OCI-LY7 (cell line): ENCODE measurements around the gene LCN2. TPM values are rescaled to one million over a fixed set of nuclear protein-coding genes. Genes with fewer than 3 reads are reported as not detected.

Experiments
- BruUV-seq: library from RNA; stranded (reverse); fragments of 400-500 nt; replicated peaks from 2 replicates; lab custom pipeline; 2021; lab: Mats Ljungman, UMichigan
- CTCF ChIA-PET: fragments of 300-600 bp; sonication (Branson Sonifier 250); formaldehyde crosslinking; loops from one replicate; lab custom pipeline; 2022; ENCODE audit warnings: antibody characterized with exemption; ENCODE audit not compliant: unreplicated experiment; lab: Charles Lee
- POLR2A ChIA-PET: fragments of 300-600 bp; sonication (Branson Sonifier 250); formaldehyde crosslinking; loops from one replicate; lab custom pipeline; 2022; ENCODE audit warnings: antibody characterized with exemption; lab: Charles Lee
- DNase-seq: peaks from one replicate; pipeline ENCODE4 v3.0.0-alpha.2; 2015; ENCODE audit warnings: low spot score
- H2AFZ ChIP-seq: fragments of 200-600 bp; sonication (generic), shearing (Covaris generic); 2 replicates; pipeline ENCODE4 v1.6.1; 2014; ENCODE audit warnings: mild to moderate bottlenecking, antibody characterized with exemption, low read length, moderate library complexity
- H3K27ac ChIP-seq: fragments of 200-600 bp; sonication (generic); 2 replicates; pipeline ENCODE4 v1.5.1; 2014; ENCODE audit warnings: mixed run types, low read depth, mild to moderate bottlenecking, moderate library complexity, low read length, inconsistent platforms; ENCODE audit not compliant: poor library complexity, severe bottlenecking
- H3K36me3 ChIP-seq: fragments of 200-600 bp; sonication (generic); 2 replicates; pipeline ENCODE4 v1.6.1; 2014; ENCODE audit warnings: mild to moderate bottlenecking, antibody characterized with exemption, low read length, moderate library complexity, mixed read lengths; ENCODE audit not compliant: insufficient read depth
- H3K4me1 ChIP-seq: fragments of 200-600 bp; sonication (generic); 2 replicates; pipeline ENCODE4 v1.5.1; 2014; ENCODE audit warnings: mild to moderate bottlenecking, low read length; ENCODE audit not compliant: insufficient read depth, poor library complexity, severe bottlenecking
- H3K4me2 ChIP-seq: fragments of 200-600 bp; sonication (generic); 2 replicates; pipeline ENCODE4 v1.6.1; 2014; ENCODE audit warnings: mild to moderate bottlenecking, low read length
- H3K4me3 ChIP-seq: fragments of 200-600 bp; sonication (generic); 2 replicates; pipeline ENCODE4 v1.5.1; 2014; ENCODE audit warnings: mild to moderate bottlenecking, low read depth, low read length; ENCODE audit not compliant: poor library complexity, severe bottlenecking
- H3K79me2 ChIP-seq: fragments of 200-600 bp; sonication (generic); 2 replicates; pipeline ENCODE4 v1.6.1; 2016; ENCODE audit warnings: low read depth, mild to moderate bottlenecking, low read length, moderate library complexity, mixed read lengths; ENCODE audit not compliant: insufficient read depth
- H3K9me2 ChIP-seq: fragments of 200-600 bp; sonication (generic); 2 replicates; pipeline ENCODE4 v1.6.1; 2016; ENCODE audit warnings: mild to moderate bottlenecking, low read length, mixed read lengths; ENCODE audit not compliant: insufficient read depth
- H3K9me3 ChIP-seq: fragments of 200-600 bp; sonication (generic); 2 replicates; pipeline ENCODE4 v1.6.1; 2014; ENCODE audit warnings: mild to moderate bottlenecking, mixed run types, low read length, mixed read lengths
- H4K20me1 ChIP-seq: fragments of 200-600 bp; sonication (generic); 2 replicates; pipeline ENCODE4 v1.6.1; 2014; ENCODE audit warnings: mild to moderate bottlenecking, antibody characterized with exemption, low read length, moderate library complexity, mixed read lengths; ENCODE audit not compliant: insufficient read depth
- EZH2phosphoT487 ChIP-seq: fragments of 200-600 bp; sonication (generic); IDR thresholded peaks from 2 replicates; pipeline ENCODE4 v1.6.1; 2018; ENCODE audit warnings: low read depth, borderline replicate concordance, mild to moderate bottlenecking, mixed run types, antibody characterized with exemption, low read length, moderate library complexity, mixed read lengths
- intact Hi-C: fragments of 100-400 bp; cut with micrococcal nuclease; formaldehyde crosslinking; loops from one replicate; pipeline ENCODE4 v1.10.0; 2022; ENCODE audit not compliant: unreplicated experiment
- total RNA-seq, 2 experiments: library from RNA; depleted of rRNA in 1 of 2; stranded (reverse); fragments of >200 nt in 1 of 2; shearing (Covaris generic) in 1 of 2; gene quantifications; 2 replicates each; pipeline ENCODE4 v1.2.3, GENCODE V29; 2014 to 2022
- TF ChIP-seq, protein P1 (sequence below): fragments of 200-600 bp; sonication (generic); conservative IDR thresholded peaks from 2 replicates; pipeline ENCODE4 v1.5.1; 2014; ENCODE audit warnings: mild to moderate bottlenecking, antibody characterized with exemption, low read length, moderate library complexity, mixed read lengths

The LCN2 gene
- total RNA-seq, 2 experiments from 2014 or later, result not detected

DNA sequence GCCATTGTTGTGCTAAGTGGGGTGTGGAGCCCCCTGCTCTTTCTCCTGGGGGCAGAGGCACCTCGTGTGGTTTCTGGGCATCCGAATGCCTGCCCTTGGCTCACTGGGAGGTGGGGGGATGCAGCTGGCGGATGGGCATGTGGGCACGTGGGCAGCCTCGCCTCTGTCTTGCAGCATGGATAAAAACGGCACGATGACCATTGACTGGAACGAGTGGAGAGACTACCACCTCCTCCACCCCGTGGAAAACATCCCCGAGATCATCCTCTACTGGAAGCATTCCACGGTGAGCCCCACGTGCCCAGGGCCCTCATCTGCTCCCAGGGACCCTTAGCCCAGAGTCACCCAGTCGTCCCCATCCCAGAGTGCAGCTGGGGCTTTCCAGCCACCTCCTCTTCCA, 47.1 kb upstream of the LCN2 start:
- H4K20me1 ChIP-seq, result no peaks in the 10 kb centered on the region; the same call in 1 of the 2 replicates

GRCh38 chr9:128102861-128103588, 46.2 kb upstream of the LCN2 start:
- Histone ChIP-seq H4K20me1 (no peaks in the 10 kb centered on the region; the same call in 1 of the 2 replicates), H3K79me2 (no peaks in the 10 kb centered on the region; the same call in 1 of the 2 replicates), H3K4me3 (no peak overlapping the region), H3K4me1 (peaks cover 6% of the 10 kb centered on the region), H3K9me2 (no peaks in the 10 kb centered on the region), H2AFZ (no peak overlapping the region), H3K9me3 (no peaks in the 10 kb centered on the region), H3K27ac (peak overlapping the region; percentile 8), H3K36me3 (peaks cover 71% of the 10 kb centered on the region), H3K4me2 (no peak overlapping the region)
- intact Hi-C loops, result no loop called here
- no peak for TF ChIP-seq EZH2phosphoT487
- TF ChIP-seq, protein P1, sequence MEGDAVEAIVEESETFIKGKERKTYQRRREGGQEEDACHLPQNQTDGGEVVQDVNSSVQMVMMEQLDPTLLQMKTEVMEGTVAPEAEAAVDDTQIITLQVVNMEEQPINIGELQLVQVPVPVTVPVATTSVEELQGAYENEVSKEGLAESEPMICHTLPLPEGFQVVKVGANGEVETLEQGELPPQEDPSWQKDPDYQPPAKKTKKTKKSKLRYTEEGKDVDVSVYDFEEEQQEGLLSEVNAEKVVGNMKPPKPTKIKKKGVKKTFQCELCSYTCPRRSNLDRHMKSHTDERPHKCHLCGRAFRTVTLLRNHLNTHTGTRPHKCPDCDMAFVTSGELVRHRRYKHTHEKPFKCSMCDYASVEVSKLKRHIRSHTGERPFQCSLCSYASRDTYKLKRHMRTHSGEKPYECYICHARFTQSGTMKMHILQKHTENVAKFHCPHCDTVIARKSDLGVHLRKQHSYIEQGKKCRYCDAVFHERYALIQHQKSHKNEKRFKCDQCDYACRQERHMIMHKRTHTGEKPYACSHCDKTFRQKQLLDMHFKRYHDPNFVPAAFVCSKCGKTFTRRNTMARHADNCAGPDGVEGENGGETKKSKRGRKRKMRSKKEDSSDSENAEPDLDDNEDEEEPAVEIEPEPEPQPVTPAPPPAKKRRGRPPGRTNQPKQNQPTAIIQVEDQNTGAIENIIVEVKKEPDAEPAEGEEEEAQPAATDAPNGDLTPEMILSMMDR, result no peak
- DNase-seq, result no peak
- no TSS peak for BruUV-seq
- ChIA-PET POLR2A (no interaction called here), CTCF (no interaction called here)

More for the DNA sequence above, 47.1 kb upstream of the LCN2 start:
- Histone ChIP-seq H3K36me3 (peaks cover 65% of the 10 kb centered on the region), H3K27ac (no peak overlapping the region), H3K4me1 (peaks cover 6% of the 10 kb centered on the region), H3K4me2 (no peak overlapping the region), H3K4me3 (no peak overlapping the region), H3K9me3 (no peaks in the 10 kb centered on the region), H3K9me2 (no peaks in the 10 kb centered on the region), H2AFZ (no peak overlapping the region), H3K79me2 (peaks cover 3% of the 10 kb centered on the region; the same call in 1 of the 2 replicates)
- CTCF ChIA-PET, result no interaction called here
- intact Hi-C loops, result no loop called here
- no TSS peak for BruUV-seq
- TF ChIP-seq EZH2phosphoT487, result no peak
- TF ChIP-seq, protein P1, result no peak
- POLR2A ChIA-PET, result no interaction called here
- DNase-seq, result no peak

DNA sequence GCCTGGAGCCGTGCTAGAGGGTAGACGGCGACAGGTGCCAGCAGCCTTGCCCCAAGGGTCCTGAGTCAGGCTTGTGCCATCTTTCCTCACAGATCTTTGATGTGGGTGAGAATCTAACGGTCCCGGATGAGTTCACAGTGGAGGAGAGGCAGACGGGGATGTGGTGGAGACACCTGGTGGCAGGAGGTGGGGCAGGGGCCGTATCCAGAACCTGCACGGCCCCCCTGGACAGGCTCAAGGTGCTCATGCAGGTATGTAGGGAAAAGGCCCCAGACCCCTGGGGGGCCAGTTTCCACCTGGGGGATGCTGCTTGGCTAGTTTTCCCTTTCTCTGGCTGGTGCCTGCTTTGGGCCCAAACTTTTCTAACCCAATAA, 45.7 kb upstream of the LCN2 start:
- H3K4me2 ChIP-seq, result no peak overlapping the region
- BruUV-seq, result no TSS peak
- ChIA-PET CTCF (no interaction called here), POLR2A (no interaction called here)
- H3K27ac ChIP-seq, result peak overlapping the region; percentile 8
- peak; percentile 47 for DNase-seq
- no peaks in the 10 kb centered on the region for H3K9me2 ChIP-seq
- peaks cover 76% of the 10 kb centered on the region for H3K36me3 ChIP-seq
- no peak overlapping the region for H3K4me3 ChIP-seq
- no peaks in the 10 kb centered on the region for H3K79me2 ChIP-seq
- TF ChIP-seq, protein P1, result peak; percentile 74
- no peak for TF ChIP-seq EZH2phosphoT487
- H3K9me3 ChIP-seq, result no peaks in the 10 kb centered on the region
- H2AFZ ChIP-seq, result no peak overlapping the region
- peaks cover 6% of the 10 kb centered on the region for H3K4me1 ChIP-seq
- no peaks in the 10 kb centered on the region; the same call in 1 of the 2 replicates for H4K20me1 ChIP-seq
- intact Hi-C loops, result no loop called here
